Raji (cell line): ENCODE results near the gene LMO2.
A peak's percentile ranks its signal among the peaks of the same experiment; 100 is the strongest.

Experiments used
- POLR2A ChIP-seq: IDR thresholded peaks from 2 replicates; pipeline ENCODE4 v1.6.1; 2011; ENCODE audit warnings: low read depth, low read length, control low read depth; ENCODE audit not compliant: insufficient read depth

Gene LMO2

DNA sequence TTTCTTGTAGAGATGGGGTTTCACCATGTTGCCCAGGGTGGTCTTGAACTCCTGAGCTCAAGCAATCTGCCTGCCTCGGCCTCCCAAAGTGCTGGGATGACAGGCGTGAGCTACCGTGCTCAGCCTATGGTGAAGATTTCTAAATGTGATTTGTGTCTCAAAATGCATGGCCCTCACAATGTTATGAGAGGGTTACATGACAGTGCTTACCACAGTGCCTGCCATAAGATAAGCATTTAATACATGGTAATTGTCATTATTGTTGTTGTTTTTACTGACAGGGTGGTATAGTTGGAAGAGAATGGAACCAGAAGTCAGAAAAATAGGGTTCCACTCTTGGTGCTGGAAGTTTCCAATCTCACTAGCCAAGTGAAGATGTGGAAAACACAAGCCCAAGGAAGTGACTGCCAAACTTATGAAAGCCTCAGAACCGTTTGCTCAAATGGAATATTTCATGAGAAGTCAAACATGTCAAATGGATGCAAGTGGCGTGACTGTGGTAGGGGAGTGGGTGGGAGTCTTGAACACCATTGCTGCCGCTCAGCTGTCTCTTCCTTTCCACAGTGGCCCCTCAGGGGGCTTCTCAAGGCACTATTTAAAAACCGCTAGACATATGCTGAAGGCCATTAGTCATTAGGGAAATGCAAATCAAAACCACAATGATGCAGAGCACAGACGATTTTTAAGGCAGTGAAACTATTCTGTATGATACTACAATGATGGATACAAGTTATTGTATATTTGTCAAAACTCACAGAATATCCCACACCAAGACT is 29.1 kb upstream of the LMO2 start:
- TF ChIP-seq POLR2A: no peak

- TF ChIP-seq POLR2A: no peak
Observed at GRCh38 chr11:33919645-33920044, 27.8 kb upstream of the LMO2 start.

- TF ChIP-seq POLR2A: no peak
Observed at GRCh38 chr11:33916736-33917135, 24.9 kb upstream of the LMO2 start.

- TF ChIP-seq POLR2A: no peak
Observed at GRCh38 chr11:33915526-33915925, 23.6 kb upstream of the LMO2 start.

DNA sequence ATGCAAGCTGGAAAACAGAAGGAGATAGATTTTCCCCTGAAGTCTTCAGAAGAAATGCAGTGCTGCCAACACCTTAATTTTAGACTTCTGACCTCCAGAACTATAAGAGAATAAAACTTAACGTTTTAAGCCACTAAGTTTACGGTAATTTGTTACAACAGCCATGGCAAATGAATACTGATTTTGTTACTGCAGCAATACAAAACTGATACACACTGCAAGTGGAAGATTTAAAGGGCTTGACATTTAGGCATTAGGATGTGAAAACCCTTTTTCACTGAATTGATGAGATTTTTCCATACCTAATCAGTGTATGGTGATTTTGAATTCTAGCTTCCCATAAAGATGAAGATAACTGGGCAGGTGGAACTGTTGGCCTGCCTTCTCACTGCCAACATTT is 22.1 kb upstream of the LMO2 start:
- no peak for TF ChIP-seq POLR2A

GRCh38 chr11:33912405-33913361 is 20.8 kb upstream of the LMO2 start:
- peak; percentile 41 for TF ChIP-seq POLR2A

GRCh38 chr11:33910958-33911339 is 19.1 kb upstream of the LMO2 start:
- TF ChIP-seq POLR2A: no peak

- TF ChIP-seq POLR2A: no peak
Observed at GRCh38 chr11:33910296-33910957, 18.6 kb upstream of the LMO2 start.

DNA sequence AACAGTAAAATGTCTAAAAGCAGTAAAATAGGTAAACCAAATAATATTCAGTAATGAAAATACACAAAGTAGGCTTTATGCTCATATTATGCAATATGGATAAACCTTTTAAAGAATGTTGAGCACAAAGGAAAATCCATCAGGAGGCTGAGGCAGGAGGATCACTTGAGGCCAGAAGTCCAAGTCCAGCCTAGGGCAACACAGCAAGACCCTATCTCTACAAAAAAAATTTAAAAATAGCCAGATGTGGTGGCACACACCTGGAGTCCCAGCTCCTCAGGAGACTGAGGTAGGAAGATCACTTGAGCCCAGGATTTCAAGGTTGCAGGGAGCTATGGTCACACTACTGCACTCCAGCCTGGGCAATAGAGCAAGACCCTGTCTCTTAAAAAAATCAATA is 17.7 kb upstream of the LMO2 start:
- no peak for TF ChIP-seq POLR2A

GRCh38 chr11:33909150-33909549 is 17.3 kb upstream of the LMO2 start:
- TF ChIP-seq POLR2A: no peak

- TF ChIP-seq POLR2A: no peak
Observed at GRCh38 chr11:33907421-33907820, 15.5 kb upstream of the LMO2 start.

DNA sequence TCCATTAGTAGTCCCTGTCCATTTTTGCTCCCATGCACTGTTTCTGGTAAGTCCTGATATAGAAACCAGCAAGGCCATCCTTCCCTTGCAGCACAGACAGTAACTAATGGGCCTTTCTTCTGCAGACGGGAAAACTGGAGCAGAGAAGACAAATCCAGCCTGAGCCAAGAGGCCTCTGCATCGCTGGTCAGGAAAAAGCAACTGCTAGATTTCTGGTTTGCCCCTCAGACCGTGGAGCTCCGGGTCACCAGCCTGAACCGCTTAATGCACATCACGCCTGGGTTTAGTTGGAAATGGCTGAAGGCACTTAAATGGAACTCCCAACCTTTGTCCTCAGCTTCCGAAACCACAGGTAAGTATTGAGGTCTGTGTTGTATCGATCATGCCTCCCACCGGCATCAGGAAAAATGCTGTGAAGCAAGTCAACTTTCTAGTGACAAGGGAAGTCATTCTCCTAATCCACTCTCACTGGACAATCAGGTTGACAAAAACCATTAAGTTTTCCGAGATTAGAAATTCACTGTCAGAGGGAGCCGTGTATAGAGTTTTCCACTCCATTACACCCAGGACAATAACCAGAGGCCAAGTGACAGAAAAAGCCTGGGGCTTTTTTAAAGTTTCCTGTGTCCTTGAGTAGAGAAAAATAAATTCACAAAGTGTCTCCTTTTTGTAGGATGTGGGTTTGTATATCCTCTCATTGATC is 14.8 kb upstream of the LMO2 start:
- TF ChIP-seq POLR2A: no peak

GRCh38 chr11:33904102-33904501 is 12.2 kb upstream of the LMO2 start:
- TF ChIP-seq POLR2A: no peak

DNA sequence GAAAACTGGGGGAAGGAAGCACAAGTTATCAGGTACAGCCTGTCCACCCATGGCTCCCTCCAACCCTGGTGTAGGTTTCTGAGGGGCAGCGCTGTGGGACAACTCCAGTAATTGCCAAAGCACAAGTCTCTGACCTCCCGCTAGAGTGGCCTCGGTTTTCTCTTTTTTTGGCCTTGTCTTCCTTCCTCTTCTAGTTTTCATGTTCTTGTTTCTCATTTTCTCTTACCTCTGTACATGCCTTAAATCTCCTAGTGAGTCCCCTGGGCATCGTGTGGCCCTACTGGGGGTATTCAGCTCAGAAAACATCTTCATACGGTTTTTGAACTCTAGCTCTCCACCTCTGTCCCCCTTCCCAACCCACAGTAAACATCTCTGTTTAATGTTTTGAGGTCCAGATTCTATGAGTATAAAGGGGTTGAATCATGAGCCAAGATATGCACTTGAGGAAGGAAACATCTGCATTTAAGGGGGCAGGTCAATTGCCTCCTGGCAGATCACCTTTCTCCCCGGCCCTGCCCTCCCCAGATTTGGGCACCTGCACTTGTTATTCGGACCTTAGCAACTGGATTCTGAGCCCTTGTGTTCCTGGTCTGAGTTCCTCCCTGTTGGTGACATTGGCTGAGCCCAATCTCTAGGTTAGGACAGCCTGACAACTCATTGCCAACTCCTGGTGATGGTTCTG is 8.4 kb upstream of the LMO2 start:
- TF ChIP-seq POLR2A: no peak
